HG02970 (cell line): Measurements from ENCODE around the gene AVPR2.

Source experiments
- ATAC-seq: cut with Tn5 transposase; IDR thresholded peaks from one replicate; pipeline ENCODE4 v1.9.1; 2021; ENCODE audit warnings: mild to moderate bottlenecking, moderate library complexity, moderate number of reproducible peaks; ENCODE audit not compliant: unreplicated experiment, low FRiP score

The AVPR2 gene

GRCh38 chrX:153909980-153910360 is 5.5 kb downstream of the AVPR2 start:
- no peak for ATAC-seq

- no peak for ATAC-seq
These were observed 6.0 kb downstream of the AVPR2 start for GRCh38 chrX:153910446-153910845.

GRCh38 chrX:153911798-153912197 is 7.3 kb downstream of the AVPR2 start:
- no peak for ATAC-seq

GRCh38 chrX:153913211-153913610 is 8.7 kb downstream of the AVPR2 start:
- ATAC-seq, result no peak

- no peak for ATAC-seq
These were observed 9.2 kb downstream of the AVPR2 start for GRCh38 chrX:153913701-153914100.

- ATAC-seq, result no peak
These were observed 13.4 kb downstream of the AVPR2 start for GRCh38 chrX:153917869-153918268.

- ATAC-seq, result no peak
These were observed 14.8 kb downstream of the AVPR2 start for GRCh38 chrX:153919281-153919680.

GRCh38 chrX:153920546-153920945 is 16.1 kb downstream of the AVPR2 start:
- ATAC-seq, result no peak

- no peak for ATAC-seq
These were observed 16.6 kb downstream of the AVPR2 start for GRCh38 chrX:153921070-153921469.

GRCh38 chrX:153921511-153922446 is 17.3 kb downstream of the AVPR2 start:
- ATAC-seq, result no peak

- ATAC-seq, result no peak
These were observed 18.7 kb downstream of the AVPR2 start for GRCh38 chrX:153922932-153923857.

- ATAC-seq, result no peak
These were observed 19.8 kb downstream of the AVPR2 start for GRCh38 chrX:153924149-153924861.

GRCh38 chrX:153925387-153925738 is 20.9 kb downstream of the AVPR2 start:
- no peak for ATAC-seq

GRCh38 chrX:153925739-153926551 is 21.5 kb downstream of the AVPR2 start, which contains the start of gene ARHGAP4:
Gene ARHGAP4 (minus strand): TSS chrX:153926264. CDS start chrX:153926202, 62 bp downstream.
- ATAC-seq, result no peak

GRCh38 chrX:153926552-153926857 is 22.0 kb downstream of the AVPR2 start:
- ATAC-seq, result no peak

GRCh38 chrX:153926858-153927671 is 22.6 kb downstream of the AVPR2 start:
- no peak for ATAC-seq

- no peak for ATAC-seq
These were observed 23.1 kb downstream of the AVPR2 start for GRCh38 chrX:153927672-153927921.

- peak; percentile 78 for ATAC-seq
These were observed 23.7 kb downstream of the AVPR2 start for GRCh38 chrX:153927922-153928760.
